ENCODE results near the gene KCNQ1OT1.
A peak's percentile ranks its signal among the peaks of the same experiment; 100 is the strongest.

The KCNQ1OT1 gene

GRCh38 chr11:2701898-2702434 is 2.2 kb upstream of the KCNQ1OT1 start:
- DNase-seq (ENCODE audit: low spot score): no peak

- DNase-seq (ENCODE audit: low spot score): no peak
Measured at GRCh38 chr11:2701230-2701629, 1.4 kb upstream of the KCNQ1OT1 start.

- DNase-seq (ENCODE audit: low spot score): peak; percentile 39
Measured at GRCh38 chr11:2700415-2701211, 819 bp upstream of the KCNQ1OT1 start.

GRCh38 chr11:2699185-2699530 is 636 bp downstream of the KCNQ1OT1 start:
- DNase-seq (ENCODE audit: low spot score): no peak

- no peak for DNase-seq (ENCODE audit: low spot score)
Measured at GRCh38 chr11:2698386-2699184, 1.2 kb downstream of the KCNQ1OT1 start.

- no peak for DNase-seq (ENCODE audit: low spot score)
Measured at GRCh38 chr11:2697866-2698265, 1.9 kb downstream of the KCNQ1OT1 start.

- no peak for DNase-seq (ENCODE audit: low spot score)
Measured at GRCh38 chr11:2696455-2696854, 3.3 kb downstream of the KCNQ1OT1 start.

GRCh38 chr11:2694995-2695939 is 4.5 kb downstream of the KCNQ1OT1 start:
- DNase-seq (ENCODE audit: low spot score): no peak

- DNase-seq (ENCODE audit: low spot score): no peak
Measured at GRCh38 chr11:2694495-2694894, 5.3 kb downstream of the KCNQ1OT1 start.

- peak; percentile 23 for DNase-seq (ENCODE audit: low spot score)
Measured at GRCh38 chr11:2693271-2694261, 6.2 kb downstream of the KCNQ1OT1 start.

- DNase-seq (ENCODE audit: low spot score): no peak
Measured at GRCh38 chr11:2691991-2692875, 7.6 kb downstream of the KCNQ1OT1 start.

- DNase-seq (ENCODE audit: low spot score): no peak
Measured at GRCh38 chr11:2691355-2691761, 8.4 kb downstream of the KCNQ1OT1 start.

- no peak for DNase-seq (ENCODE audit: low spot score)
Measured at GRCh38 chr11:2690596-2691354, 9.0 kb downstream of the KCNQ1OT1 start.

GRCh38 chr11:2689651-2690575 is 9.9 kb downstream of the KCNQ1OT1 start:
- DNase-seq (ENCODE audit: low spot score): no peak

- no peak for DNase-seq (ENCODE audit: low spot score)
Measured at GRCh38 chr11:2688381-2689231, 11.2 kb downstream of the KCNQ1OT1 start.

- no peak for DNase-seq (ENCODE audit: low spot score)
Measured at GRCh38 chr11:2687782-2688191, 12.0 kb downstream of the KCNQ1OT1 start.

- no peak for DNase-seq (ENCODE audit: low spot score)
Measured at GRCh38 chr11:2687223-2687530, 12.6 kb downstream of the KCNQ1OT1 start.
